ENCODE results near the gene CREBL2. TPM values are rescaled to one million over a fixed set of nuclear protein-coding genes. Genes with fewer than 3 reads are reported as not detected.
"Not testable (repeated sequence)": the region's sequence is repeated elsewhere in the genome, so short reads cannot be mapped to it uniquely, and the experiment has no call there.

The CREBL2 gene
- total RNA-seq, 1 experiment from 2014 or later = 33.7 TPM

DNA sequence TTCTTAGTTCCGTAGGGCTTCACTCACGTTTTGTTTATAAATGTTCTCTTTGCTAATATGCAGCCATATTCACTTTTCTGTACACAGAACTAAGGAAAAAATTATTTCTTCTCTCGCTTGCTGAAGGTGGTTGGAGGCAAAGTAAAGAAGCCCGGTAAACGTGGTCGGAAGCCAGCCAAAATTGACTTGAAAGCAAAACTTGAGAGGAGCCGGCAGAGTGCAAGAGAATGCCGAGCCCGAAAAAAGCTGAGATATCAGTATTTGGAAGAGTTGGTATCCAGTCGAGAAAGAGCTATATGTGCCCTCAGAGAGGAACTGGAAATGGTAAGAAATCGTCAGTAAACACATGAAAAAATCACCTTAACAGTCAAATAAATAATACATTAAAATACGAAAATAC, 24.0 kb downstream of the CREBL2 start:
- no peak for DNase-seq (ENCODE audit: low read depth)

DNA sequence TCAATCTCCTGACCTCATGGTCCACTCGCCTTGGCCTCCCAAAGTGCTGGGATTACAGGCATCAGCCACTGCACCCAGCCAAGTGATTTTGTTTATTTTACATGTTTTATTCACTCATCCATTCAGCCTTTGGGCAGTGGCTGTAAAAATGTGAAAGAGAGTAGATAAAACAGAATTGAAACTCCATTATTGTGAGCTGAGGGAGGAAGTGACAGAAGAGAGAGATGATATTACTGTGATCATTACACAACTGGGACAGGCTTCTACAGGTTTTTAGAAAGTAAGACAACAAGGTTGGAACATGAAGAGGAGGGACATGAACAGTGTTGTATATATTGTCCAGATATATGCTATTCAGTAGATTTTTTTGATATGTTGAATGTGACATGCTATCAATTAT, 25.0 kb downstream of the CREBL2 start:
- DNase-seq (ENCODE audit: low read depth) = no peak

DNA sequence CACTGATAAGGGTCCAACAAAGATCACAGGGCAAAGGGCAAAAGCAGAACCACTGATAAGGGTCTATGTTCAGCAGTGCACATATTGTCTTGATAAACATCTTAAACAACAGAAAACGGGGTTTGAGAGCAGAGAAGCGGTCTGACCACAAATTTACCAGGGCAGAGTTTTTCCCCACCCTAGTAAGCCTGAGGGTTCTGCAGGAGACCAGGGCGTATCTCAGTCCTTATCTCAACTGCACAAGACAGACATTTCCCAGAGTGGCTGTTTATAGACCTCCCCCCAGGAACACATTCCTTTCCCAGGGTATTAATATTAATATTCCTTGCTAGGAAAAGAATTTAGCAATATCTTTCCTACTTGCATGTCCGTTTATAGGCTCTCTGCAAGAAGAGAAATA, 28.3 kb downstream of the CREBL2 start:
- DNase-seq (ENCODE audit: low read depth) = not testable (repeated sequence)

DNA sequence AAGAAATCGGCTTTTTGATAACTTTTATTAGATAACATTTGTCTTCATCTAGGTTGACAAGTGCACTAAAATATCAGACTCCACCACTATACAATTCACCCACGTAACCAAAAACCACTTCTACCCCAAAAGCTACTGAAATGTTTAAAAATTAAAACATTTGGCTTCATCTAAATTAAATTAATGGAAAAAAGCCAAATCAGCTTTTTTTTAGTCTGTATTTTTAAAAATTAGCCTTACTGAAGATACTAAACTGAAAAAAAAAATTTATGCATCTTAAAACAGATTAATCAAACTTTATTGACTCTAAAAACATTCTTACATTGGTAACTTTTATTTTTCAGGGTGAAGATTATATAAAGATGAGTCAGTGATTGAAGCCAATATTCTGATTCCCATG, 30.0 kb downstream of the CREBL2 start:
- DNase-seq (ENCODE audit: low read depth) = no peak

DNA sequence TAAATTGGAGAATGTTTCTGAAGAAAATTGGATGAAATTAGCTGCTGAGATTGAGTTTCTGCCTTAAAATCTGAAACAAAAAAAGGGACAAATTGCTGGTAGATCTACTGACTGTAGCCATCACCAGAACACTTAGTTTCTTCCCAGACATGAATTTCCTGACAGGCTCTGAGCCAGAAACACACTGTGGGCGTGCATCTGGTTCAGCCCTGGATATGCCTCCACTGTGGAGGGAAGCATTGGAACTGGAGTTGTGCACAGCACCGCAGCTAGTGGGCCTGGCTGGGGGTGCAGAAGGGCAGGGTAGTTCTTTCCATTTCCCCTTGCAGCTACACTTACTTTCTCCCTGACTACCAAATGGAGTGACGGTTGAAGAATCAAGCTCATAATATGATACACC, 31.2 kb downstream of the CREBL2 start:
- DNase-seq (ENCODE audit: low read depth) = no peak

DNA sequence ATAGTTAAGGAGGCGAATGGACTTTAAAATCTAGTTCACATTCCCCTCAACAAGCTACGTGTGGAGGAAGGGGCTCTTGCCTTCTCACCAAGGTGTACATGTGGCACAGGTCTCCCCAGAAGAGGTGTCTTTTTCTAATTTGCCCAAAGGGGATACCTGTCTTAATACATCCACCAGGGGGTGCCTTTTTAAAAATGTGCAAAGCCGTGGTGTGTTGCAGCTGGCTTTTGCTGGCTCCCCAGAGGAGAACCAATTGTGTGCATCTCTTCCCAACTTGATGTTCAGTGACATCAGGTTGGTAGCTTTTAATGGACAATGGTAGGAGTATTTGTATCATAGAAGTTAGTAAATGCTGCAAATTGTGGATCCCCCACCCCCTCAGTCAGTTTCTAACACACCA, 33.8 kb downstream of the CREBL2 start:
- peak; percentile 54 for DNase-seq (ENCODE audit: low read depth)

DNA sequence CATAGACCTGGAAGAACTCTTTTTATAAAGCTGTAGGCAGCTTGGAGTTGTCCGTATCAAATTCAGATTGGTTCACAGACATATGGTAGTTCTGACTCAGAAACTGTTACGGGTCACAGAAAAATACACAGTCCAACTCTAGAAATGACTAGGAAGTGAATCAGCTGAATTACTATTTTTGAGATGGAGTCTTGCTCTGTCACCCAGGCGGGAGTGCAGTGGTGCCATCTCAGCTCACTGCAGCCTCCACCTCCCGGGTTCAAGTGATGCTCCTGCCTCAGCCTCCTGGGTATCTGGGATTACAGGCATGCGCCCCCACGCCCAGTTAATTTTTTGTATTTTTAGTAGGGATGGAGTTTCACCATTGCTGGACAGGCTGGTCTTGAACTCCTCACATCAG, 34.3 kb downstream of the CREBL2 start:
- peak; percentile 79 for DNase-seq (ENCODE audit: low read depth)

DNA sequence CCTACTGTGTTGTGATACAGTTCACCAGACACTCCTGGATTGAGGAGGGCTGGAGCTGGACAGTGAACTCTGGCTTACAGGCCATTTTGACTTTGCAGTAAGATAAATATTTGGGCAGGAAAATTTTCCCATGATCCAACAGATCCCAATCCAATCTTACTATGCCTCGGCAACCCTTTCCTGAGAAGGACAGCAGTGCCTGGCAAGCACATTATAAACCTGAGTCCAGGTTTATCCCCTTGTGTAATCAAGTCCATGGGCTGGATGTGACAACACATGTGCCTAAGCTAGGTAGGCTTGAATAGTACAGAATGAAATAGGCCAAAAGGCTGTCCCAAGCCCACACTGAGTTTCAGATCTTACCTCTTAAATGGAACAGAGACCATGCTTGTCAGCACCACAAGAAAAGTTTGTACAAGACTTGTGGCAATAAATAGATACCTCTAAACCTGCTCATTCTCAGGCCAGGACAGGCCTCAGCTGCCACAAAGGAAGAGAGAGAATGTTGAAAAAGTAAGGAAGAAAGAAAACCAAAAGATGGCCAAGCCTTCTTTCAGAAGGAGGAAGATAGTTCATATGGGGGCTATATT, 34.9 kb downstream of the CREBL2 start:
- DNase-seq (ENCODE audit: low read depth) = no peak

DNA sequence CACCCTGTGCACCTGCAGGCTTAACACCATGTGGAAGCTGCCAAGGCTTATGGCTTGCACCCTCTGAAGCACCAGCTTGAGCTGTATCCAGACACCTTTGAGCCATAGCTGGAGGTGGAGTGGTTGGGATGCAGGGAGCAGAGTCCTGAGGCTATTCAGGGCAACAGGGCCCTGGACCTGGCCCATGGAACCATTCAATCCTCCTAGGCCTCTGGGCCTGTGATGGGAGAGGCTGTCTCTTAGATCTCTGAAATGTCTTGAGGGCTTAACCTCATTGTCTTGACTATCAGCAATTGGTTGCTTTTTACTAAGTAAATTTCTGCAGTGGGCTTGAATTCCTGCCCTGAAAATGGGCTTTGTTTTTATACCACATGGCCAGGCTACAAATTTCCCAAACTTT, 36.6 kb downstream of the CREBL2 start:
- no peak for DNase-seq (ENCODE audit: low read depth)

DNA sequence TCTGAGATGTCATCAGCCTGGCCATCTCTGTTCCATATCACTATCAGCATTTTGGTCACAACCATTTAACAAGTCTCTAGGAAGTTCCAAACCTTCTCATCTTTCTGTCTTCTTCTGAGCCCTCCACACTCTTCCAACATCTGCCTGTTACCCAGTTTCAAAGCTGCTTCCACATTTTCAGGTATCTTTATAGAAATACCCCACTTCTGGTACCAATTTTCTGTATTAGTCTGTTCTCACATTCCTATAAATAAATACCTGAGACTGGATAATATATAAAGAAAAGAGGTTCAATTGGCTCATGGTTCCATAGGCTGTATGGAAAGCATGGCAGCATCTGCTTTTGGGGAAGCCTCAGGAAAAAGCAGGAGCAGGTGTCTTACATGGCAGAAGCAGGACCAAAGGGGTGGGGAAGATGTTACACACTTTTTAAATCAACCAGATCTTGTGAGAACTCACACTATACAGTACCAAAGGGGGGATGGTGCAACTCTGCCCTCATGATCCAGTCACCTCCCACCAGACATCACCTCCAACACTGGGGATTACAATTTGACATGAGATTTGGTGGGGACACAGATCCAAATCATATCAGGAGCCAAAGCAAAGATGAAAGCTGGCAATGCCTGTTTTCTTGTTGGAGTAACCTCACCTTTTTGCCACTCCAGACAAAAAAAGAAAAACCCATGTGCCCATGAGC, 37.4 kb downstream of the CREBL2 start:
- DNase-seq (ENCODE audit: low read depth) = no peak

DNA sequence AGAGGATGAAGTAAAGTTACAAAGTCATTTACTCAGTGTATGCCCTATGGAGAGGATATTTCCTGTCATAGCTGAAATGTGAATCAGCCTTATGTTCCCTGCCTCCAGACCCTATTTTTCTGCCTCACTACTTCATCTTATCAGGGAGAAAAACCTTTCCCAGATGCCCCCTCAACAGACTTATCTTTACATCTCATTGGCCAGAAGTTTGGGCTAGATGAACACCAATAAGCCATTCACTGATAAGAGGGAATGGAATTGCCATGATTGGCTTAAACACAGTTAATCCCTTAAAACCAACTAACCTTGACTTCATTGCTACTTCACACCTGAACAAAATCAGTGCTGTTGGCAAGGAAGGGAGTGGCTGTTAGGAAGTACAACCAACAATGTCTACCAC, 40.1 kb downstream of the CREBL2 start:
- no peak for DNase-seq (ENCODE audit: low read depth)

DNA sequence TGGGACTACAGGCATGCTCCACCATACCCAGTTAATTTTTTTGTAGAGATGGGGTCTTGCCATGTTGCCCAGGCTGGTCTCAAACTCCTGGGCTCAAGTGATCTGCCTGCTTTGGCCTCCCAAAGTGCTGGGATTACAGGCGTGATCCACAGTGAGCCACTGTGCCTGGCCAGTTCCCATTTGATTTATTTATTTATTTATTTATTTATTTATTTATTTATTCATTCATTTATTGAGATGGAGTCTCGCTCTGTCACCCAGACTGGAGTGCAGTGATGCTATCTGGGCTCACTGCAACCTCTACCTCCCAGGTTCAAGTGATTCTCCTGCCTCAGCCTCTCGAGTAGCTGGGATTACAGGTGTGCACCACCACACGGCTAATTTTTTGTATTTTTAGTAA, 41.0 kb downstream of the CREBL2 start:
- DNase-seq (ENCODE audit: low read depth) = not testable (repeated sequence)

DNA sequence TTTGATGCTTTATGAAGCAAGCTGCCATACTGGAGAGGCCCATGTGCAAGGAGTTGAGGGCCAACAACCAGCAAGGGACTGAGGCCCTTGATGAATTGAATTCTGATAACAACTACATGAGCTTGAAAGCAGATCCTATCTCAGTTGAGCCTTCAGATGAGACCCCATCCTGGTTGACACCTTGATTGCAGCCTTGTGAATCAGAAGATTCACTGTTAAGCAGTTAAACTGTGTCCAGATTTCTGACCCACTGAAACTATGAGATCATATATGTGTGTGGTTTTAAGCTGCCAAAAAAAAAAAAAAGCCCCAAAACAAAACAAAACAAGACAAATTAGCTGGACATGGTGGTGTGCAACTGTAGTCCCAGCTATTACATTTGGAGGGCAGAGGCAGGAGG, 42.2 kb downstream of the CREBL2 start:
- no peak for DNase-seq (ENCODE audit: low read depth)

DNA sequence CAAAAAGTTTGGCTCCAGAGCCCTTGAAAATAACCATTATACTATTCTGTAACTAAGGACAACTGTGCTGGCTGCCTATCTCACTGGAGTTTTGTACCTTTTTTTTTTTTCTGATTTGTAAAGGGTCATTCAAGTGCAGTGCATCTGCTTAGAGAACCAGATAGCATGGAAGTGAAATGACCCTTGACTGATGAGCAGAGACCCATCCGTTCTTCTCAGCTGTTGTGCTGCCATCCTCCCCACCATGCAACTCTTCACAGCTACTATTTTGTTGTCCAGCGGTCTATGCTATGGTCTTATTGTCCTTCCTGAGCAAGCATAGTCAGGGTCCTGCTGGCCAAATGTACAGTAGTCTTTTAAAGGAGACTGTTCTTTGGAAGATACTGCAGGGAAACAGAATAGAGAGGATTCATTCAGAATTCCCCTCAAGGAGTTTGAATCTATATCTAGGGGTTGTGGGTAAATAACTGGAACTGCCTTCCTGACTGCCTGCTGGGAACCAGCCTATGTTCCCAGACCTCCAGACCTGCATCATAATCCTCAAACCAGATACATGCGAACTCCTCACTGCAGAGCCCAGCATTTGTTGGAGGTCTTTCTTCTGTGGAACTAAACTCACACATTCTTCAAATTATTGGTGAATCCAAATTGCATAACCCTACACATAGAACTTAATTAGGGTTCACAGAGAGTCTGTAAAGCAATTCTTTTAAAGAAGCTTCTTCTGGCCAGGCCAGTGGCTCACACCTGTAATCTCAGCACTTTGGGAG, 43.2 kb downstream of the CREBL2 start:
- no peak for DNase-seq (ENCODE audit: low read depth)

DNA sequence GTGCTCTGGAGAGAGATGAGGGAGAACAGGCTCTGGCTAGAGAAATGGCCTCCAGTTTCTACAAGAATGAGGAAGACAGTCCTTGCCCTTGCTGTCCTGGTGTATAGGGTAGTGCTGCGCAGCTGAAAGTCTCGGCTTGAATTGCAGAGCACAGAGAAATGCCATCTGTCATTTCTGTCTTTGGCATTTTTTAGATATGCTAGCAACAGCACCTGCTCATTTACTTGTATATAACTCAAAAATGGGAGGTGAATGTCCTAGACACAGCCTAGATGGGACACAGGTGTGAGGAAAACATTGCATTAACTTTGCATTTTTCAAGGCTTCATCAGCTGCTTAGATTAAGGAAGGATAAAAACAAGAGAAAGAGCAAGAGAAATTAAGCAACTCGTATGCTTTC, 48.5 kb downstream of the CREBL2 start:
- DNase-seq (ENCODE audit: low read depth) = no peak

DNA sequence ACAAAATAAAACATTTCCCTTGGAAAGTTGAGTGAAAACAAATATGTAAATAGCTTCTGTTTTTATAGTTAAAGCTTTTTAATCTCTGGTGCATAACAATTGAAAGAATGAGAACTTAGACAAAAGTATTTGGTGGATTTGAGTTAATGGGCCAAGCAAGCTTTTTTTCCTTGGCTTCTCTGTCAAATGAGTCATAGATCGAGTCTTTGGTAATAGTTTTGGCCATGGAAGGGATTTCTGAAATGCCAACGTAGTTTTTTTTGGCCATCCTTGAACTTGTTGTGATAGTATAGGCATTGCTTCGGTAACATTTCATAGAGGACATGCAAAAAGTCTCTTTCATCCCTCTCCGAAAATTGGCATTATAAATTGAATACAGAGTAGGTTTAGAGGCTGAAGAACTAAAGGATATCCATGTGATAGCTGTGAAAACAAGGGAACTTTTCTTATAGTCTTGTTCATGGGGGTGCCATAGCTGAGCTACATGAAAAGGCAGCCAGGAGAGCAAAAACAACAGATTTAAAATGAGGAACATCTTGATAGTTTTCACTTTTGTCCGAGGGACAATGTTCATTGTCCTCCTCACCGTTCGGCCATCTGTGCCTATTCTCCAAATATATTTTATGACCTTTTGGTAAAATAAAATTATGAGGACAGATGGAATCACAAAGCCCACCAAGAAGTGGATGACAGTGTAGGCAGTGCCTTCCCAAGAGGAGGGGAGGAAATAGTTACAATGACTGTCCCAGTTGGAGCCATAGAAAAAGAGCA, 49.6 kb downstream of the CREBL2 start:
- DNase-seq (ENCODE audit: low read depth) = peak; percentile 53

DNA sequence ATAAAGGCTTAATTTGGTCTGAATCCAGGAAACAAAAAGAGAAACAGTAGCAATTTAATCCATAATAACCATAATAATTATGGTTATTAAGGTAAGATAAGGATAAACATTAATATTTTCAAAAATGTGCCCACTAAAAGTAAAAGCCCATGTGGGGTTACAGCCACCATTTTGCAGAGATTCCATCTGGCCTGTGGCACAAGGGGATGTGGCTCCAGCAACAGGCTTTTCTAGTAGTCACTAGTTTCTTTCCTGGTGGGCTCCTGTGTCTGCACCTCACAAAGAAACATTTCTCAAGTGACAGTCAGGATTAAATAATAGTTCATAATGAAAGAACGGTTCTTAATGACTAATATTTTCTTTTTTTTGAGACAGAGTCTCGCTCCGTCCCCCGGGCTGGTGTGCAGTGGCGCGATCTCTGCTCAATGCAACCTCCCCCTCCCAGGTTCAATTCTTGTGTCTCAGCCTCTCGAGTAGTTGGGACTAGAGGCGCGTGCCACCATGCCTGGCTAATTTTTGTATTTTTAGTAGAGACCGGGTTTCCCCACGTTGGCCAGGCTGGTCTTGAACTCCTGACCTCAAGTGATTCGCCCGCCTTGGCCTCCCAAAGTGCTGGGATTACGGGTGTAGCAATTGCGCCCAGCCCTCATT, 52.1 kb downstream of the CREBL2 start:
- DNase-seq (ENCODE audit: low read depth) = no peak

DNA sequence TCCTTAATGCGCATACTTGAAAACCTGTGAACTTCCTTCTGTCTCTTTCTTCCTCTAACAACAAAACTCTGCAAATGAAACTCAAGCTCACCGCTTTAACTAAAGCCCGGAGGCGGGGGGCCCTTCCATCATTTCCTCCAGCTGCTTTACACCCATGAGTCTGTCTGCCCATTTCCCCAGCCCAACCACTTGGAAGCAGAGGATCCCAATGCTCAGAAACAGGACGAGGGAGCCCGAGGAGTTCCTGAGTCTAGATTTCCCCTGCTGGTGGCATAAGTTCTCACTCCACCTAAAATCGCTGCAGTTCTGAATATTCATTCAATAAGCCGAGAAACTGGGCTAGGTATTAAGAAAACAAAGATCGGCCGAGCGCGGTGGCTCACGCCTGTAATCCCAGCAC, 53.5 kb downstream of the CREBL2 start:
- no peak for DNase-seq (ENCODE audit: low read depth)

DNA sequence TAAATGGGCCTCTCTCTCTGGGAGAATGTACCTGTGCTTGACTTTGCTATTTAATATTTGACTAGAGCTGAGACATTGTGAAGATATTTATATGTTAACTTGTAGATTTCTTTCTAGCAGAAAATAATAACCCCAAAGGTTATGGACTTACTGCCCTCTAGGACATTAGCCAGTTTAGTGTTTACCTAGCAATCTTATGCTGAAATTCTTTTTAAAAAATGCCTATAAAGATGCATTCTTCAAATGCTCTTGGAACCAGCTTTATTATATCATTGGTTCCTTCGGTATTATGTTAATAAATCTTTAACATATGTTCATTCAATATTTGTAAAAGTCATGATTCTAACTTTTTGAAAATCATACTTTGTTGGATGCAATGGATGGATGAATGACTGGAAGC, 56.3 kb downstream of the CREBL2 start:
- DNase-seq (ENCODE audit: low read depth) = no peak

DNA sequence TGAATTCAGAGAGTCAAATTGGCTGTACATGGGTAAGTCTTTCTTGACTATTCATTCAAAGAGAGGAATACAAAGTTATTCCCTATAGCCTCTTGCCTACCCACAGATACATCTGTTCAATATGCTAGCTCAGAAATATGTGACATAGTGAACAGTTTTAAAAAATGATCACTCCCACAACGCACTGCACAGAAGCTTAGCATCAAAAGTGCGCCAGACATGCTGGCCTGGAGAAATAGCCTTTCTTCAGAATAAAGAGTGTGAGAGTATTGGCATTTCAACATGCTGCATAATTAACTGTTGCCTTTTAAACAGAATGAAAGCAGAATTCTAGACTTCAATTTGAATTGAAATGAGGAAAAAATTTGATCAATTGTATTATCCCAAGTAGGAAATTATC, 57.3 kb downstream of the CREBL2 start:
- no peak for DNase-seq (ENCODE audit: low read depth)

DNA sequence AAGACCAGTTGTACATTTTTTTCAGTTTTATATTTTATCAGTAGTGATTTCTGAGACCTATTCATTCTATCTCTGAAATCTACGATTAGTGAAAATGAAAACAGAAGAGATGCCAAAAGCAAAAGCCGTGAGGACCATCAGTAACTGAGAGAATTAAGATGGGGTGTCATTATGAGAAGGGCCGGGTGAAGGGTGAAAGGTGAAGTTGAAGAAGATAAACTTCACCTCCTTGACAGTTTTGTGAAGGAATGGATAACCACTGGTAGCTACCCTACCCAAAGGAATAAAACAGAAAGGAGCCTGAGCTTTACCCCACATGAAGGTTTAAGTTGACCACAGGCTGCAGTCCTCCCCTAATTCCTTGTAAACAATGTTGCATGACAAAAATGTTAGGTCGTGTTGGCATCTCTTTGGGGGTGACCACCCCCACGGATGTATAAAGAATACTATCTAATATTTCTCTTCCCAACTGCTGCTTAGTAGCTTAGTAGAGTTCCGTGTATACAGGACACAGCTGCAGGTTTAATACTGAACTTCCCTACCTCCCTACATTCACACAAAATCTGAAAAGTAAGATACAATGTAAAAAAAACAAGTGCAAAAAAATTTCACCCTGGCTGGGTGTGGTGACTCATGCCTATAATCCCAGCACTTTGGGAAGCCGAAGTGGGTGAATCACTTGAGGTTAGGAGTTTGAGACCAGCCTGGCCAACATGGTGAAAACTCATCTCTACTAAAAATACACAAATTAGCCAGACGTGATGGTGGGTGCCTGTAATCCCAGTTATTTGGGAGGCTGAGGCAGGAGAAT, 60.4 kb downstream of the CREBL2 start:
- peak; percentile 79 for DNase-seq (ENCODE audit: low read depth)

Data from LHCN-M2 (cell line).